Activated T-cell treated with anti-CD3 and anti-CD28 coated beads, Interleukin-2, amount 50 U/mL, for 24 hours (primary cell): ENCODE measurements around the gene TTLL7.

Experiments used
- DNase-seq: peaks from one replicate; pipeline ENCODE4 v3.0.0-alpha.2; 2020
- H3K27ac Mint-ChIP-seq: 2 replicates; pipeline ENCODE4 v1.8.0; 2020; ENCODE audit warnings: mild to moderate bottlenecking, mixed read lengths
- H3K27me3 Mint-ChIP-seq: 2 replicates; pipeline ENCODE4 v1.8.0; 2020; ENCODE audit warnings: mixed read lengths
- H3K36me3 Mint-ChIP-seq: 2 replicates; pipeline ENCODE4 v1.8.0; 2020; ENCODE audit warnings: low read depth, mixed read lengths
- H3K4me1 Mint-ChIP-seq: 2 replicates; pipeline ENCODE4 v1.8.0; 2020; ENCODE audit warnings: low read depth, mixed read lengths
- H3K4me3 Mint-ChIP-seq: 2 replicates; pipeline ENCODE4 v1.8.0; 2020; ENCODE audit warnings: mild to moderate bottlenecking, moderate library complexity, mixed read lengths
- H3K9me3 Mint-ChIP-seq: 2 replicates; pipeline ENCODE4 v1.8.0; 2020; ENCODE audit warnings: mixed read lengths

The TTLL7 gene

GRCh38 chr1:83970802-83971201 is 28.1 kb downstream of the TTLL7 start:
- DNase-seq = no peak
- Mint-ChIP-seq H3K27ac (no peak overlapping the region), H3K4me3 (no peak overlapping the region), H3K9me3 (no peaks in the 10 kb centered on the region), H3K27me3 (peaks cover 15% of the 10 kb centered on the region), H3K4me1 (no peaks in the 10 kb centered on the region), H3K36me3 (no peaks in the 10 kb centered on the region)

- Mint-ChIP-seq H3K27ac (no peak overlapping the region), H3K4me3 (no peak overlapping the region), H3K36me3 (no peaks in the 10 kb centered on the region), H3K27me3 (peaks cover 17% of the 10 kb centered on the region), H3K4me1 (no peaks in the 10 kb centered on the region), H3K9me3 (no peaks in the 10 kb centered on the region)
- no peak for DNase-seq
Observed at GRCh38 chr1:83970114-83970513, 28.8 kb downstream of the TTLL7 start.

GRCh38 chr1:83967336-83967735 is 31.6 kb downstream of the TTLL7 start:
- Mint-ChIP-seq H3K27me3 (peaks cover 17% of the 10 kb centered on the region), H3K4me1 (no peaks in the 10 kb centered on the region), H3K27ac (no peak overlapping the region), H3K36me3 (no peaks in the 10 kb centered on the region), H3K9me3 (no peaks in the 10 kb centered on the region), H3K4me3 (no peak overlapping the region)
- DNase-seq = no peak

GRCh38 chr1:83964153-83964552 is 34.8 kb downstream of the TTLL7 start:
- H3K9me3 Mint-ChIP-seq = no peaks in the 10 kb centered on the region
- peaks cover 17% of the 10 kb centered on the region for H3K27me3 Mint-ChIP-seq
- no peak for DNase-seq
- H3K27ac Mint-ChIP-seq = no peak overlapping the region
- H3K36me3 Mint-ChIP-seq = no peaks in the 10 kb centered on the region
- no peak overlapping the region for H3K4me3 Mint-ChIP-seq
- H3K4me1 Mint-ChIP-seq = no peaks in the 10 kb centered on the region

- Mint-ChIP-seq H3K4me3 (no peak overlapping the region), H3K27ac (no peak overlapping the region), H3K27me3 (peaks cover 6% of the 10 kb centered on the region), H3K9me3 (no peaks in the 10 kb centered on the region), H3K36me3 (no peaks in the 10 kb centered on the region), H3K4me1 (no peaks in the 10 kb centered on the region)
- DNase-seq = no peak
Observed at GRCh38 chr1:83961571-83962295, 37.2 kb downstream of the TTLL7 start.

- no peaks in the 10 kb centered on the region for H3K9me3 Mint-ChIP-seq
- no peak overlapping the region for H3K4me3 Mint-ChIP-seq
- H3K36me3 Mint-ChIP-seq = no peaks in the 10 kb centered on the region
- H3K27ac Mint-ChIP-seq = no peak overlapping the region
- DNase-seq = no peak
- H3K4me1 Mint-ChIP-seq = no peaks in the 10 kb centered on the region
- H3K27me3 Mint-ChIP-seq = peaks cover 6% of the 10 kb centered on the region
Observed at GRCh38 chr1:83960669-83961277, 38.2 kb downstream of the TTLL7 start.

- no peak for DNase-seq
- Mint-ChIP-seq H3K4me3 (no peak overlapping the region), H3K9me3 (no peaks in the 10 kb centered on the region), H3K27ac (no peak overlapping the region), H3K4me1 (no peaks in the 10 kb centered on the region), H3K36me3 (no peaks in the 10 kb centered on the region), H3K27me3 (peaks cover 4% of the 10 kb centered on the region)
Observed at GRCh38 chr1:83959824-83960498, 39.0 kb downstream of the TTLL7 start.

GRCh38 chr1:83958704-83959103 is 40.2 kb downstream of the TTLL7 start:
- peaks cover 4% of the 10 kb centered on the region for H3K27me3 Mint-ChIP-seq
- no peaks in the 10 kb centered on the region for H3K4me1 Mint-ChIP-seq
- H3K9me3 Mint-ChIP-seq = no peaks in the 10 kb centered on the region
- no peaks in the 10 kb centered on the region for H3K36me3 Mint-ChIP-seq
- no peak overlapping the region for H3K27ac Mint-ChIP-seq
- H3K4me3 Mint-ChIP-seq = no peak overlapping the region
- no peak for DNase-seq

GRCh38 chr1:83954166-83954823 is 44.6 kb downstream of the TTLL7 start:
- Mint-ChIP-seq H3K9me3 (no peaks in the 10 kb centered on the region), H3K27me3 (peaks cover 10% of the 10 kb centered on the region), H3K27ac (no peak overlapping the region), H3K36me3 (no peaks in the 10 kb centered on the region), H3K4me1 (no peaks in the 10 kb centered on the region), H3K4me3 (no peak overlapping the region)
- no peak for DNase-seq

GRCh38 chr1:83950106-83950661 is 48.7 kb downstream of the TTLL7 start:
- DNase-seq = no peak
- H3K27me3 Mint-ChIP-seq = peaks cover 10% of the 10 kb centered on the region
- no peaks in the 10 kb centered on the region for H3K9me3 Mint-ChIP-seq
- H3K4me3 Mint-ChIP-seq = no peak overlapping the region
- H3K36me3 Mint-ChIP-seq = no peaks in the 10 kb centered on the region
- H3K4me1 Mint-ChIP-seq = no peaks in the 10 kb centered on the region
- H3K27ac Mint-ChIP-seq = no peak overlapping the region

- H3K36me3 Mint-ChIP-seq = no peaks in the 10 kb centered on the region
- no peak overlapping the region for H3K4me3 Mint-ChIP-seq
- peaks cover 7% of the 10 kb centered on the region for H3K9me3 Mint-ChIP-seq
- no peaks in the 10 kb centered on the region for H3K4me1 Mint-ChIP-seq
- H3K27ac Mint-ChIP-seq = no peak overlapping the region
- no peaks in the 10 kb centered on the region for H3K27me3 Mint-ChIP-seq
- DNase-seq = no peak
Observed at GRCh38 chr1:83942914-83943313, 56.0 kb downstream of the TTLL7 start.

GRCh38 chr1:83934550-83934949 is 64.4 kb downstream of the TTLL7 start:
- H3K4me3 Mint-ChIP-seq = no peak overlapping the region
- no peaks in the 10 kb centered on the region for H3K9me3 Mint-ChIP-seq
- H3K27ac Mint-ChIP-seq = no peak overlapping the region
- no peaks in the 10 kb centered on the region for H3K36me3 Mint-ChIP-seq
- H3K27me3 Mint-ChIP-seq = peaks cover 7% of the 10 kb centered on the region
- no peaks in the 10 kb centered on the region for H3K4me1 Mint-ChIP-seq
- no peak for DNase-seq

- DNase-seq = no peak
- Mint-ChIP-seq H3K36me3 (no peaks in the 10 kb centered on the region), H3K4me3 (no peak overlapping the region), H3K27ac (no peak overlapping the region), H3K27me3 (peaks cover 7% of the 10 kb centered on the region), H3K9me3 (no peaks in the 10 kb centered on the region), H3K4me1 (no peaks in the 10 kb centered on the region)
Observed at GRCh38 chr1:83932693-83933092, 66.2 kb downstream of the TTLL7 start.

GRCh38 chr1:83932281-83932680 is 66.7 kb downstream of the TTLL7 start:
- H3K4me1 Mint-ChIP-seq = no peaks in the 10 kb centered on the region
- H3K27ac Mint-ChIP-seq = no peak overlapping the region
- peaks cover 7% of the 10 kb centered on the region for H3K27me3 Mint-ChIP-seq
- no peaks in the 10 kb centered on the region for H3K9me3 Mint-ChIP-seq
- DNase-seq = no peak
- H3K4me3 Mint-ChIP-seq = no peak overlapping the region
- H3K36me3 Mint-ChIP-seq = no peaks in the 10 kb centered on the region
